Superior temporal gyrus (tissue), 1 donor: ENCODE measurements around the gene C3orf38.
"Not testable (repeated sequence)": the region's sequence is repeated elsewhere in the genome, so short reads cannot be mapped to it uniquely, and the experiment has no call there.

Source experiments
- DNase-seq: peaks from one replicate; pipeline ENCODE4 v3.0.0-alpha.2; 2016; ENCODE audit errors: extremely low spot score

C3orf38 gene

DNA sequence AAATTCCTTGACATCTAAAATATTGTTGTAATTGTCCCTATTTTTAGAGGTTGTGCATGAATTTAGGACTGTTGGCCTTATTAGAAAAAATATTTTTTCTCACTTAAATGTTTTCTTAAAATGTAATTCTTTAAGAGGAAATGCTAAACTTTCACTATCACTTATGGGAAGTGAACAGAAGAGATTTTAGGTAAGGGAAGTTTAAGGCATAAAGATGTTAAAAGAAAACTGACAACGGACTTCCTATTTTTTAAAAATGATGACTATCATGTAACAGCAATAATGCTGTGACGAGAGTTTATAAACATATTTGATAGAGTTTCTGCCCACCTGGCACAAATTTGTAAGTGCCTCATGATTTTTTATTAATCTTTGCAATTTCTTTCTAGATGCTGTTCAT, 3.1 kb downstream of the C3orf38 start:
- no peak for DNase-seq

- no peak for DNase-seq
These were observed 16.7 kb downstream of the C3orf38 start for GRCh38 chr3:88166419-88166971.

DNA sequence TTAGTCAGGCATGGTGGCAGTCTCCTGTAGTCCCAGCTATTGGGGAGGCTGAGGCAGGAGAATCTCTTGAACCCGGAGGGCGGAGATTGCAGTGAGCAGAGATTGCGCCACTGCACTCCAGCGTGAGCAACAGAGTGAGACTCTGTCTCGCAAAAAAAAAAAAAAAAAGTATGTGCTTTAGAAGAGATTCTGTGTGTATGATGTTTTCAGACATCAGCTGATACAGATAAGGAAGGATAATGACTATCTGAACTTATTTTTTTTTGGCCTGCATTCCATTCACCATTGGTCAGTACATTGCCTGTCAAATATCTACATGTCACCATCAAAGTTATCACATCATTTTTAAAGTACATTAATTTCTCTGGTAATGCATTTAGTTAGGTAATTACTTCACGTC, 17.4 kb downstream of the C3orf38 start:
- no peak for DNase-seq

DNA sequence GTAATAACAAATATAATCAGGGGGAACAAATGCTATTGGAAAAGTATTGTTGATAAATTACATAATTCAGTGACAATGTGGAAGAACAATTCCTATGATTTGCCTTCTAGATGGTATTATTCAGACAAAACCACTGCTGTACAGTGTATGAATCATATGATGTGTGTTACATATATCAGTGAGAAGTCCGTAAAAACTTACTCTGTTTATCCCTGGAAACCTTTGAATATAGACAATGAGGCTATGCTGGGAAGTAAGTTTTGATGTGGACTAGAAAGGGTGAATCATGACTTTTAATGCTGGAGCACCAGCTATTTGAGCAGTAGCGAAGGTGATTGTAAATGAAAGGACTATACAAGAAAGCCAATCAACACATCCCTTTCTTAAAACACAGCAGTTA, 17.9 kb downstream of the C3orf38 start:
- DNase-seq = no peak

DNA sequence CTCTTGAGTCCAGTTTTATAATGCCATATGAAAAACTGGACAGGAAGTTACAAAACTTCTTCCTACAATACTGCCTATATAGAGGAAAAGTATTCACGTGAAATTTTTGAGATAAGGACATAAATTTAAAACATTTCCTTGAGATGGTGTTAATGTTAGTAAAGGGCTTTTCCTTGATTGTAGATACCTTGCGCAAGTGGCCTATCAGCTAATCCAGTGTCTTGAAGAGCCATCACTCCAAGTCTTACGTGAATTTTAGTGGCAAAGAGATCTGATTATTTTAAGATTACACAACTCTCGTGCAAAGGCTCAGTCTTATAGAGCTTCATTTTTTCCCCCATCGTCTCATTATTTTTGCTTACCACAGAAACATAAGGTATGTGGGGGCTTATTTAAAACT, 18.4 kb downstream of the C3orf38 start:
- no peak for DNase-seq

GRCh38 chr3:88180398-88180999, 30.7 kb downstream of the C3orf38 start:
- no peak for DNase-seq

GRCh38 chr3:88182165-88182918, 32.6 kb downstream of the C3orf38 start:
- not testable (repeated sequence) for DNase-seq

- peak; percentile 84 for DNase-seq
These were observed 38.7 kb downstream of the C3orf38 start for GRCh38 chr3:88188436-88188835.

- no peak for DNase-seq
These were observed 39.6 kb downstream of the C3orf38 start for GRCh38 chr3:88189361-88189810.

DNA sequence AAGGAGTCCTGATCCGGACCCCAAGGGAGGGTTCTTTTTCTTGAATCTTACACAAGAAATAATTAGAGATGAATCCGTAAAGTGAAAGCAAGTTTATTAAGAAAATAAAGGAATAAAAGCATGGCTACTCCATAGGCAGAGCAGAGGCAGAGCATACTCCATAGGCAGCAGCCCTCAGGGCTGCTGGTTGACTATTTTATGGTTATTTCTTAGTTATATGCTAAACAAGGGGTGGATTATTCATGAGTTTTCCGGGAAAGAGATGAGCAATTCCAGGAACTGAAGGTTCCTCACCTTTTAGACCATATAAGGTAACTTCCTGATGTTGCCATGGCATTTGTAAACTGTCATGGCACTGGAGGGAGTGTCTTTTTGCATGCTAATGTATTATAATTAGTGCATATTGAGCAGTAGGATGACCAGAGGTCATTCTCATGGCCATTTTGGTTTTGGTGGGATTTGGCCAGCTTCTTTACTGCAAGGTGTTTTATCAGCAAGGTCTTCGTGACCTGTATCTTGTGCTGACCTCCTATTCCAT, 42.2 kb downstream of the C3orf38 start:
- no peak for DNase-seq

GRCh38 chr3:88192631-88193030, 42.9 kb downstream of the C3orf38 start:
- no peak for DNase-seq

GRCh38 chr3:88195951-88196434, 46.2 kb downstream of the C3orf38 start:
- DNase-seq = no peak

- DNase-seq = no peak
These were observed 48.4 kb downstream of the C3orf38 start for GRCh38 chr3:88198121-88198520.

DNA sequence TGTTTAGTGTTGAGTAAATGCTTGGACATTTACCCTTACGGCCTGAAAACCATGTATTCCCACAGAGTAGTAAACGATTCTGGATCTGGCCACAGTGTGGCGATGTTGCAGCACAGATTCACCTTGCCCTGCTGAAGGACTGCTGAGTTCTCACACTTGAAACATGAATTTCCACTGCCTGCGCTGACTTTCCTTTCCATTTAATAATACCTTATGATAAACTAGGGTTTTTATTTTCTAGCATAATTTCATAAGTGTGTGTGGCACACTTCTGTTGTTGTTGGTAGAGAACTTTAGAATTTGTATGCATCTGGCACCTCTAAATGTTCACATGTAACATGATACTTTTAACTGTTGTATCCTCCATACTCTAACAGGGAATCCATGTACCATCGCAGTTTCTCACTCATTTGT, 53.9 kb downstream of the C3orf38 start:
- DNase-seq = peak; percentile 93
